SK-N-SH (cell line): Measurements from ENCODE around the gene SKOR2. TPM values are rescaled to one million over a fixed set of nuclear protein-coding genes. Genes with fewer than 3 reads are reported as not detected.

ENCODE experiments used
- CTCF ChIA-PET: fragments of 300-600, 350-600 bp; formaldehyde crosslinking; extraction: SDS; loops from one replicate; lab custom pipeline; 2021; lab: Yijun Ruan, JAX
- POLR2A ChIA-PET: fragments of 350-600 bp; sonication (Branson Sonifier 250); formaldehyde crosslinking; extraction: SDS; loops from one replicate; lab custom pipeline; 2020; ENCODE audit warnings: antibody characterized with exemption, inconsistent platforms; lab: Yijun Ruan, JAX
- DNase-seq: peaks from one replicate; pipeline ENCODE4 v3.0.0; 2012
- H2AFZ ChIP-seq: fragments of 200-600 bp; sonication (generic); 2 replicates; pipeline ENCODE4 v1.8.1; 2016; ENCODE audit warnings: antibody characterized with exemption, mild to moderate bottlenecking, low read depth
- H3F3A ChIP-seq: fragments of 200-600 bp; sonication (generic); replicated peaks from 2 replicates; pipeline ENCODE3; 2016; ENCODE audit warnings: antibody characterized with exemption, mild to moderate bottlenecking; ENCODE audit not compliant: insufficient read depth
- H3K27ac ChIP-seq, 2 experiments: fragments of 200-500 bp in 1 of 2; fragments of 200-600 bp in 1 of 2; sonication (Bioruptor generic) in 1 of 2; sonication (generic), shearing (Covaris generic) in 1 of 2; 2 replicates each; pipeline versions ENCODE4 v1.5.1 to v1.6.1; 2014 to 2016; ENCODE audit warnings: low read depth in 2 of 2, inconsistent platforms in 1 of 2, low read length in 1 of 2, mild to moderate bottlenecking in 1 of 2, mixed read lengths in 1 of 2
- H3K27me3 ChIP-seq: fragments of 200-600 bp; sonication (generic), shearing (Covaris generic); 2 replicates; pipeline ENCODE4 v1.6.1; 2016; ENCODE audit warnings: mixed run types; ENCODE audit not compliant: insufficient read depth
- H3K36me3 ChIP-seq, 2 experiments: fragments of 200-500 bp in 1 of 2; fragments of 200-600 bp in 1 of 2; sonication (Bioruptor generic) in 1 of 2; sonication (generic) in 1 of 2; replicated peaks in 1 of 2; 2 replicates each; pipeline versions ENCODE3 to v1.5.1; 2014 to 2016; ENCODE audit warnings: low read length in 1 of 2, mild to moderate bottlenecking in 1 of 2; ENCODE audit not compliant: insufficient read depth in 2 of 2, control insufficient read depth in 1 of 2
- H3K4me1 ChIP-seq, 2 experiments: fragments of 200-500 bp in 1 of 2; fragments of 200-600 bp in 1 of 2; sonication (Bioruptor generic) in 1 of 2; sonication (generic), shearing (Covaris generic) in 1 of 2; 2 replicates each; pipeline versions ENCODE4 v1.5.1 to v1.6.1; 2014 to 2016; ENCODE audit warnings: low read depth in 1 of 2, low read length in 1 of 2, mixed run types in 1 of 2; ENCODE audit not compliant: insufficient read depth in 2 of 2, control insufficient read depth in 1 of 2
- H3K4me2 ChIP-seq: fragments of 200-600 bp; sonication (generic), shearing (Covaris generic); 2 replicates; pipeline ENCODE4 v1.6.1; 2017; ENCODE audit warnings: mixed run types
- H3K4me3 ChIP-seq, 2 experiments: fragments of 200-500 bp in 1 of 2; fragments of 200-600 bp in 1 of 2; sonication (Bioruptor generic) in 1 of 2; sonication (generic), shearing (Covaris generic) in 1 of 2; 2 replicates each; pipeline versions ENCODE4 v1.5.1 to v1.8.1; 2014 to 2016; ENCODE audit warnings: low read depth in 2 of 2, inconsistent platforms in 1 of 2, low read length in 1 of 2, mild to moderate bottlenecking in 1 of 2, mixed read lengths in 1 of 2, moderate library complexity in 1 of 2
- H3K79me2 ChIP-seq: fragments of 200-600 bp; sonication (generic); 2 replicates; pipeline ENCODE4 v1.8.1; 2017; ENCODE audit warnings: mild to moderate bottlenecking; ENCODE audit not compliant: insufficient read depth
- H3K9ac ChIP-seq: fragments of 200-600 bp; sonication (generic); 2 replicates; pipeline ENCODE4 v1.6.1; 2017; ENCODE audit warnings: mixed run types
- H3K9me2 ChIP-seq: fragments of 200-600 bp; sonication (generic); 2 replicates; pipeline ENCODE4 v1.6.1; 2017; ENCODE audit warnings: mixed run types
- H3K9me3 ChIP-seq: fragments of 200-600 bp; sonication (generic); 2 replicates; pipeline ENCODE4 v1.6.1; 2017; ENCODE audit warnings: mixed run types, mild to moderate bottlenecking, moderate library complexity
- H4K20me1 ChIP-seq: fragments of 200-600 bp; sonication (generic); 2 replicates; pipeline ENCODE4 v1.6.1; 2017; ENCODE audit warnings: mild to moderate bottlenecking, mixed run types; ENCODE audit not compliant: insufficient read depth
- CHD2 ChIP-seq: fragments of 150-350 bp; IDR thresholded peaks from 2 replicates; pipeline ENCODE4 v1.6.1; 2018; ENCODE audit warnings: low read length; ENCODE audit not compliant: partially characterized antibody
- MEF2A ChIP-seq: IDR thresholded peaks from 2 replicates; pipeline ENCODE4 v1.4.0; 2012; ENCODE audit warnings: low read depth, borderline replicate concordance
- MXI1 ChIP-seq: IDR thresholded peaks from 2 replicates; pipeline ENCODE4 v1.6.1; 2012; ENCODE audit warnings: mild to moderate bottlenecking, low read depth, low read length, improper control_type of control experiment
- NFIC ChIP-seq: IDR thresholded peaks from 2 replicates; pipeline ENCODE4 v1.4.0; 2012; ENCODE audit warnings: borderline replicate concordance
- POLR2AphosphoS5 ChIP-seq: IDR thresholded peaks from 2 replicates; pipeline ENCODE4 v1.6.1; 2012; ENCODE audit warnings: low read depth, low read length
- RAD21 ChIP-seq: IDR thresholded peaks from 2 replicates; pipeline ENCODE4 v1.6.1; 2012; ENCODE audit warnings: mild to moderate bottlenecking, low read length
- RCOR1 ChIP-seq: fragments of 150-350 bp; IDR thresholded peaks from 2 replicates; pipeline ENCODE4 v1.6.1; 2017; ENCODE audit warnings: antibody characterized with exemption, low read length
- REST ChIP-seq: IDR thresholded peaks from 2 replicates; pipeline ENCODE4 v1.6.1; 2012; ENCODE audit warnings: mild to moderate bottlenecking, low read depth, low read length, moderate library complexity
- SIN3A ChIP-seq: IDR thresholded peaks from 2 replicates; pipeline ENCODE4 v1.6.1; 2012; ENCODE audit warnings: low read depth, mild to moderate bottlenecking, low read length, moderate library complexity, borderline replicate concordance
- SMC3 ChIP-seq: IDR thresholded peaks from 2 replicates; pipeline ENCODE4 v1.6.1; 2012; ENCODE audit warnings: low read depth, low read length, improper control_type of control experiment
- TAF1 ChIP-seq: IDR thresholded peaks from 2 replicates; pipeline ENCODE4 v1.6.1; 2012; ENCODE audit warnings: low read depth, mild to moderate bottlenecking, low read length, moderate library complexity, borderline replicate concordance
- TCF12 ChIP-seq: IDR thresholded peaks from 2 replicates; pipeline ENCODE4 v1.4.0; 2012
- YY1 ChIP-seq: IDR thresholded peaks from 2 replicates; pipeline ENCODE4 v1.4.0; 2012; ENCODE audit warnings: low read depth, mild to moderate bottlenecking
- WGBS: methylation state at CpG from one replicate; pipeline ENCODE4 v1.1.6; 2017; ENCODE audit warnings: low lambda C conversion rate; 5-methylcytosine and 5-hydroxymethylcytosine counted together
- polyA plus RNA-seq, 3 experiments: library from polyadenylated mRNA; depleted of rRNA; stranded (reverse); fragments of >200 nt; gene quantifications; 2 replicates each; pipeline ENCODE4 v1.2.3, GENCODE V29; 2012
- TF ChIP-seq, protein P1 (sequence below): IDR thresholded peaks from 2 replicates; pipeline ENCODE4 v1.4.0; 2012; ENCODE audit warnings: low read depth
- TF ChIP-seq, protein P2 (sequence below): fragments of 200-600 bp; sonication (generic); IDR thresholded peaks from 2 replicates; pipeline ENCODE4 v1.6.1; 2017; ENCODE audit warnings: antibody characterized with exemption, mild to moderate bottlenecking, moderate library complexity
- TF ChIP-seq, protein P3 (sequence below): IDR thresholded peaks from 2 replicates; pipeline ENCODE4 v1.4.0; 2012; ENCODE audit warnings: low read depth, borderline replicate concordance

Gene SKOR2
- polyA plus RNA-seq, 1 of the 3 experiments (the other 2 are of a cell fraction) = not detected

- peaks cover 23% of the 10 kb centered on the region for H4K20me1 ChIP-seq
- peak within 1 kb of the TSS; percentile 82 to 85 for H3K27ac ChIP-seq
- TF ChIP-seq SMC3 (no peak), TAF1 (peak; percentile 78), YY1 (0 out of 2 replicates have a peak, but pooled peaks have one; percentile 66), NFIC (no peak), POLR2AphosphoS5 (peak; percentile 76), MEF2A (no peak), RAD21 (0 out of 2 replicates have a peak, but pooled peaks have one; percentile 4), REST (0 out of 2 replicates have a peak, but pooled peaks have one; percentile 38), TCF12 (peak; percentile 13; the same call in 1 of the 2 replicates), RCOR1 (peak; percentile 56; the same call in 1 of the 2 replicates), CHD2 (peak; percentile 64), SIN3A (peak; percentile 50; the same call in 1 of the 2 replicates), MXI1 (peak; percentile 77)
- TF ChIP-seq, protein P1, sequence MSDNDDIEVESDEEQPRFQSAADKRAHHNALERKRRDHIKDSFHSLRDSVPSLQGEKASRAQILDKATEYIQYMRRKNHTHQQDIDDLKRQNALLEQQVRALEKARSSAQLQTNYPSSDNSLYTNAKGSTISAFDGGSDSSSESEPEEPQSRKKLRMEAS = peak; percentile 77
- TF ChIP-seq, protein P2, sequence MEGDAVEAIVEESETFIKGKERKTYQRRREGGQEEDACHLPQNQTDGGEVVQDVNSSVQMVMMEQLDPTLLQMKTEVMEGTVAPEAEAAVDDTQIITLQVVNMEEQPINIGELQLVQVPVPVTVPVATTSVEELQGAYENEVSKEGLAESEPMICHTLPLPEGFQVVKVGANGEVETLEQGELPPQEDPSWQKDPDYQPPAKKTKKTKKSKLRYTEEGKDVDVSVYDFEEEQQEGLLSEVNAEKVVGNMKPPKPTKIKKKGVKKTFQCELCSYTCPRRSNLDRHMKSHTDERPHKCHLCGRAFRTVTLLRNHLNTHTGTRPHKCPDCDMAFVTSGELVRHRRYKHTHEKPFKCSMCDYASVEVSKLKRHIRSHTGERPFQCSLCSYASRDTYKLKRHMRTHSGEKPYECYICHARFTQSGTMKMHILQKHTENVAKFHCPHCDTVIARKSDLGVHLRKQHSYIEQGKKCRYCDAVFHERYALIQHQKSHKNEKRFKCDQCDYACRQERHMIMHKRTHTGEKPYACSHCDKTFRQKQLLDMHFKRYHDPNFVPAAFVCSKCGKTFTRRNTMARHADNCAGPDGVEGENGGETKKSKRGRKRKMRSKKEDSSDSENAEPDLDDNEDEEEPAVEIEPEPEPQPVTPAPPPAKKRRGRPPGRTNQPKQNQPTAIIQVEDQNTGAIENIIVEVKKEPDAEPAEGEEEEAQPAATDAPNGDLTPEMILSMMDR = peak; percentile 19; the same call in 1 of the 2 replicates
- TF ChIP-seq, protein P3, sequence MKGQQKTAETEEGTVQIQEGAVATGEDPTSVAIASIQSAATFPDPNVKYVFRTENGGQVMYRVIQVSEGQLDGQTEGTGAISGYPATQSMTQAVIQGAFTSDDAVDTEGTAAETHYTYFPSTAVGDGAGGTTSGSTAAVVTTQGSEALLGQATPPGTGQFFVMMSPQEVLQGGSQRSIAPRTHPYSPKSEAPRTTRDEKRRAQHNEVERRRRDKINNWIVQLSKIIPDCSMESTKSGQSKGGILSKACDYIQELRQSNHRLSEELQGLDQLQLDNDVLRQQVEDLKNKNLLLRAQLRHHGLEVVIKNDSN = no peak
- CTCF ChIA-PET = no interaction called here
- POLR2A ChIA-PET = interaction anchor here (1.7 kb wide), 1 partner anchor 26 kb away, joined by 5 read pairs; the partner anchor contains the start of gene HDHD2
- H3K4me1 ChIP-seq = peaks cover 0 to 4% of the 10 kb centered on the region in 2 experiments; a peak in 2 of 4 replicates
- H3K9me2 ChIP-seq = no peaks in the 10 kb centered on the region
- H3F3A ChIP-seq = no peaks in the 10 kb centered on the region
- H3K36me3 ChIP-seq = peaks cover 0 to 11% of the 10 kb centered on the region in 2 experiments
- H3K27me3 ChIP-seq = no peaks in the 10 kb centered on the region
- peak; percentile 91 for DNase-seq
- no peaks in the 10 kb centered on the region for H3K9me3 ChIP-seq
- peak within 1 kb of the TSS; percentile 96 for H2AFZ ChIP-seq
- peaks cover 52% of the 10 kb centered on the region for H3K79me2 ChIP-seq
- H3K4me3 ChIP-seq = peak within 1 kb of the TSS; percentile 76 to 100
- H3K4me2 ChIP-seq = peak within 1 kb of the TSS; percentile 91
- WGBS = 2% methylated on average over 28 of the region's 48 CpGs
- H3K9ac ChIP-seq = peak within 1 kb of the TSS; percentile 99
Observed at GRCh38 chr18:47175898-47176575, 75.4 kb downstream of the SKOR2 start, which contains the start of gene IER3IP1. Gene IER3IP1, minus strand, starts transcription at chr18:47176364. Its CDS starts 87 bp downstream, at chr18:47176277.
